Fibroblast of lung (primary cell): ENCODE results near the gene ZBTB4. TPM values are rescaled to one million over a fixed set of nuclear protein-coding genes. Genes with fewer than 3 reads are reported as not detected.

ENCODE experiments used
- DNase-seq, 2 donors: peaks; one replicate each; pipeline versions ENCODE4 v3.0.0 to v3.0.0-alpha.2; 2010; ENCODE audit warnings: low read depth in 2 of 2
- H2AFZ ChIP-seq: 2 replicates; pipeline ENCODE4 v1.5.1; 2012; ENCODE audit warnings: low read length, control low read depth, inconsistent platforms
- H3K27ac ChIP-seq: 2 replicates; pipeline ENCODE4 v1.5.1; 2011; ENCODE audit warnings: low read length, control low read depth; ENCODE audit not compliant: insufficient read depth
- H3K27me3 ChIP-seq: 2 replicates; pipeline ENCODE4 v1.5.1; 2011; ENCODE audit warnings: mild to moderate bottlenecking, low read length; ENCODE audit not compliant: control insufficient read depth, insufficient read depth
- H3K36me3 ChIP-seq: 2 replicates; pipeline ENCODE4 v1.5.1; 2011; ENCODE audit warnings: low read length; ENCODE audit not compliant: control insufficient read depth, insufficient read depth
- H3K4me1 ChIP-seq: 2 replicates; pipeline ENCODE4 v1.5.1; 2011; ENCODE audit warnings: low read length; ENCODE audit not compliant: control insufficient read depth, insufficient read depth; ENCODE audit errors: extremely low read depth
- H3K4me2 ChIP-seq: 2 replicates; pipeline ENCODE4 v1.5.1; 2011; ENCODE audit warnings: low read length, control low read depth; ENCODE audit not compliant: insufficient read depth; ENCODE audit errors: extremely low read depth
- H3K4me3 ChIP-seq, 4 experiments: fragments of 200-600 bp in 1 of 4; sonication (generic) in 1 of 4; replicated peaks in 1 of 4; 2 replicates each; pipeline ENCODE4 v1.5.1; 2011 to 2016; ENCODE audit warnings: low read length in 4 of 4, low read depth in 3 of 4, mild to moderate bottlenecking in 3 of 4, control low read depth in 2 of 4, inconsistent platforms in 1 of 4, mixed read lengths in 1 of 4; ENCODE audit not compliant: insufficient read depth in 1 of 4; ENCODE audit errors: control extremely low read depth in 1 of 4
- H3K79me2 ChIP-seq: 2 replicates; pipeline ENCODE4 v1.5.1; 2012; ENCODE audit warnings: mild to moderate bottlenecking, low read length, inconsistent platforms; ENCODE audit not compliant: control insufficient read depth, insufficient read depth
- H3K9ac ChIP-seq: 2 replicates; pipeline ENCODE4 v1.5.1; 2011; ENCODE audit warnings: mild to moderate bottlenecking, low read length, control low read depth; ENCODE audit not compliant: insufficient read depth
- H3K9me3 ChIP-seq: 2 replicates; pipeline ENCODE4 v1.5.1; 2012; ENCODE audit warnings: low read depth, low read length; ENCODE audit not compliant: control insufficient read depth, insufficient read depth
- H4K20me1 ChIP-seq: 2 replicates; pipeline ENCODE4 v1.5.1; 2011; ENCODE audit warnings: low read length; ENCODE audit not compliant: control insufficient read depth, insufficient read depth; ENCODE audit errors: extremely low read depth
- EZH2 ChIP-seq: IDR thresholded peaks from 2 replicates; pipeline ENCODE4 v1.5.1; 2012; ENCODE audit warnings: low read length, control low read depth, mild to moderate bottlenecking; ENCODE audit errors: missing control alignments
- polyA plus RNA-seq, 2 donors: library from polyadenylated mRNA; depleted of rRNA in 1 of 2; stranded (reverse) in 1 of 2; unstranded in 1 of 2; fragments of >200 nt; gene quantifications; 2 replicates each; pipeline ENCODE4 v1.2.1, GENCODE V29; 2011 to 2012; ENCODE audit warnings: missing spikeins in 1 of 2
- total RNA-seq: library from RNA; depleted of rRNA; stranded (reverse); fragments of >200 nt; gene quantifications from 2 replicates; pipeline ENCODE4 v1.2.1, GENCODE V29; 2014
- TF ChIP-seq, protein P1 (sequence below), 2 donors: IDR thresholded peaks in 1 of 2; conservative IDR thresholded peaks in 1 of 2; 1 replicate in 1 of 2; 2 replicates in 1 of 2; pipeline ENCODE4 v1.5.1; 2011 to 2012; ENCODE audit warnings: low read length in 2 of 2, control low read depth in 1 of 2, inconsistent platforms in 1 of 2, low read depth in 1 of 2, mild to moderate bottlenecking in 1 of 2

The ZBTB4 gene
- total and polyA plus RNA-seq, 2 donors (not counting 1 experiment from before 2014, with no cell fraction given), result 21.3 to 29.9 TPM

DNA sequence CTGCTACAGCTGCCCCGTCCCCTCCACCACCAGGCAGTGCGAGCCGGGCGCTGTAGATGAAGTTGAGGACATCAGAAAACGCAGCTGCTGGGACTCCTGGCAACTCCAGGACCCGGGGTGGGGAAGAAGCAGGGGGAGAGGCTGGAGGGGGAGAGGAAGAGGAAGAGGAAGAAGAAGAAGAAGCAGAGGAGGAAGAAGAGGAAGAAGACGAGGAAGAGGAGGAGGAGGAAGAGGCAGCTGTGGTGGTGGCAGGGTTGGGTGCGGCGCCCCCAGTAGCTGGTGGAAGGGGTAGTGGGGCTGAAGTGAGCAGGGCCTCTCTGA lies 13.2 kb downstream of the ZBTB4 start:
- Histone ChIP-seq H3K36me3 (peaks cover 22% of the 10 kb centered on the region), H3K9me3 (no peaks in the 10 kb centered on the region), H3K79me2 (peaks cover 35% of the 10 kb centered on the region), H2AFZ (no peak overlapping the region), H3K27ac (peak overlapping the region; percentile 68), H3K4me2 (no peak overlapping the region), H3K27me3 (no peaks in the 10 kb centered on the region), H3K4me1 (peaks cover 14% of the 10 kb centered on the region), H3K9ac (no peak overlapping the region), H4K20me1 (no peaks in the 10 kb centered on the region), H3K4me3 (no peak overlapping the region)
- TF ChIP-seq, protein P1, sequence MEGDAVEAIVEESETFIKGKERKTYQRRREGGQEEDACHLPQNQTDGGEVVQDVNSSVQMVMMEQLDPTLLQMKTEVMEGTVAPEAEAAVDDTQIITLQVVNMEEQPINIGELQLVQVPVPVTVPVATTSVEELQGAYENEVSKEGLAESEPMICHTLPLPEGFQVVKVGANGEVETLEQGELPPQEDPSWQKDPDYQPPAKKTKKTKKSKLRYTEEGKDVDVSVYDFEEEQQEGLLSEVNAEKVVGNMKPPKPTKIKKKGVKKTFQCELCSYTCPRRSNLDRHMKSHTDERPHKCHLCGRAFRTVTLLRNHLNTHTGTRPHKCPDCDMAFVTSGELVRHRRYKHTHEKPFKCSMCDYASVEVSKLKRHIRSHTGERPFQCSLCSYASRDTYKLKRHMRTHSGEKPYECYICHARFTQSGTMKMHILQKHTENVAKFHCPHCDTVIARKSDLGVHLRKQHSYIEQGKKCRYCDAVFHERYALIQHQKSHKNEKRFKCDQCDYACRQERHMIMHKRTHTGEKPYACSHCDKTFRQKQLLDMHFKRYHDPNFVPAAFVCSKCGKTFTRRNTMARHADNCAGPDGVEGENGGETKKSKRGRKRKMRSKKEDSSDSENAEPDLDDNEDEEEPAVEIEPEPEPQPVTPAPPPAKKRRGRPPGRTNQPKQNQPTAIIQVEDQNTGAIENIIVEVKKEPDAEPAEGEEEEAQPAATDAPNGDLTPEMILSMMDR (conservative IDR thresholded peaks at IDR 0.05 in 1 of 2, IDR thresholded peaks at IDR 0.05 in 1 of 2; ENCODE audit: low read depth in 1 of 2, low read length in 2 of 2), result no peak
- no peak for TF ChIP-seq EZH2
- DNase-seq, result no peak

DNA sequence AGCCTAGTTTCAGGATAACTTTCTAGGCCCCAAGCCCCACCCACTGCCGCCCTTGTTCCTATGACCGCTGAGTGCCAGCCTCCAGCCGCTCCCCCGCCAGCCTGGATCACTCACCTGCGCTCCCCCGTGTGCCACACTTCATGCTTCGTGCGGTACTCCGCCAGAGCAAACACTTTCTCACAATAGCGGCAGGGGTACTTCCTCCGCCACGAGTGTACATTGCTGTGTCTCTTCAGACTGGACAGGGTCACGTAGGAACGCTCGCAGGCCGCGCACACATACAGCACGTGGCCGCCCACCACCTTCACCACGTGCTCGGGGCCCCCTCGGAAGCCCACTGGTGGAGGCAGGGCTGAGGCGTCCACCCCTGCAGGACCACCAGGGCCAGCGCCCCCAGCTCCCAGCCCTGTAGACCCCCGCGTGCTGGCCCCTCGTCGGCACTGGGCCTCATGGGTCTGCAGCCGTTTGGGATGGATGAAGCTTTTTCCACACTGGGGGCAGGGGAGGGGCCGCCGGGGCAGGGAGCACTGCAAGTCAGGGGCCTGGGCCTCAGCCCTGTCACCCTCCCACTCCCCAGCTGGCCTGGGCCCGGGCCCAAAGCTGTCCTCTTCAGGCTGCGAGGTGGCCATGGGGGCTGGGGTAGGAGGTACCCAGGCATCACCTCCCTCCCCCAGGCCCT lies 13.7 kb downstream of the ZBTB4 start:
- H3K4me1 ChIP-seq, result peaks cover 14% of the 10 kb centered on the region
- no peaks in the 10 kb centered on the region for H3K9me3 ChIP-seq
- TF ChIP-seq, protein P1 (conservative IDR thresholded peaks at IDR 0.05 in 1 of 2, IDR thresholded peaks at IDR 0.05 in 1 of 2; ENCODE audit: low read depth in 1 of 2, low read length in 2 of 2), result no peak
- no peak for TF ChIP-seq EZH2
- H3K27ac ChIP-seq, result no peak overlapping the region
- no peak overlapping the region for H2AFZ ChIP-seq
- H3K4me2 ChIP-seq, result no peak overlapping the region
- no peak for DNase-seq
- H4K20me1 ChIP-seq, result no peaks in the 10 kb centered on the region
- H3K79me2 ChIP-seq, result peaks cover 30% of the 10 kb centered on the region
- H3K4me3 ChIP-seq, result no peak overlapping the region
- H3K36me3 ChIP-seq, result peaks cover 22% of the 10 kb centered on the region
- no peaks in the 10 kb centered on the region for H3K27me3 ChIP-seq
- no peak overlapping the region for H3K9ac ChIP-seq

DNA sequence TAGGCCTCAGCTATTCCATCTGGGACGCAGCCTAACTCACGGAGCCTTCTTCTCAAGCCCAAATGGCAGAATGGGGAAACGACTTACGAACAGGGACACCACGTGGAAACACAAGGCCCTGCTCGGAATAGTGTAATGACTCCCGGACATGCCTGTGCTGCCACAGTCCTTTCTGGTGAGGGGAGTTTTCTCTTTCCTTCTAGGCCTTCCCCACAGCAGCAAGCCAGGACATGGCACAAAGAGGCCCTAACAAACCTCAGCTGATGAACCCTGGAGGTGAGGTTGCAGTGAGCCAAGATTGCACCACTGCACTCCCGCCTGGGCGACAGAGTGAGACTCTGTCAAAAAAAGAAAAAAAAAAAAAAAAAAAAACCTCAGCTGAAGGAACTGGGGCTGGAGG lies 15.3 kb downstream of the ZBTB4 start:
- H3K4me2 ChIP-seq, result no peak overlapping the region
- H2AFZ ChIP-seq, result no peak overlapping the region
- peaks cover 21% of the 10 kb centered on the region for H3K79me2 ChIP-seq
- H3K9ac ChIP-seq, result no peak overlapping the region
- no peak for DNase-seq
- no peaks in the 10 kb centered on the region for H3K27me3 ChIP-seq
- no peak overlapping the region for H3K4me3 ChIP-seq
- H3K4me1 ChIP-seq, result peaks cover 14% of the 10 kb centered on the region
- no peaks in the 10 kb centered on the region for H3K9me3 ChIP-seq
- H3K36me3 ChIP-seq, result peaks cover 22% of the 10 kb centered on the region
- TF ChIP-seq EZH2, result no peak
- TF ChIP-seq, protein P1 (conservative IDR thresholded peaks at IDR 0.05 in 1 of 2, IDR thresholded peaks at IDR 0.05 in 1 of 2; ENCODE audit: low read depth in 1 of 2, low read length in 2 of 2), result no peak
- no peak overlapping the region for H3K27ac ChIP-seq
- no peaks in the 10 kb centered on the region for H4K20me1 ChIP-seq
